ACC112 (cell line): ENCODE measurements around the gene CCDC86.

Experiments used
- H2AFZ ChIP-seq: fragments of 200-600 bp; sonication (generic); one replicate; pipeline ENCODE4 v1.6.0; 2017; ENCODE audit warnings: antibody characterized with exemption, low read length; ENCODE audit not compliant: unreplicated experiment
- H3K27ac ChIP-seq: fragments of 200-600 bp; sonication (generic); 2 replicates; pipeline ENCODE4 v1.5.1; 2014; ENCODE audit warnings: low read depth, mild to moderate bottlenecking, antibody characterized with exemption, low read length, moderate library complexity
- H3K27me3 ChIP-seq: fragments of 200-600 bp; sonication (generic); 2 replicates; pipeline ENCODE4 v1.6.1; 2014; ENCODE audit warnings: mild to moderate bottlenecking, antibody characterized with exemption, low read length, moderate library complexity, mixed read lengths; ENCODE audit not compliant: insufficient read depth
- H3K36me3 ChIP-seq: fragments of 200-600 bp; sonication (generic); 2 replicates; pipeline ENCODE4 v1.6.1; 2016; ENCODE audit warnings: mild to moderate bottlenecking, antibody characterized with exemption, low read length, moderate library complexity, mixed read lengths; ENCODE audit not compliant: insufficient read depth
- H3K4me1 ChIP-seq: fragments of 200-600 bp; sonication (generic); one replicate; pipeline ENCODE4 v1.6.1; 2016; ENCODE audit warnings: low read length, mixed read lengths; ENCODE audit not compliant: insufficient read depth, unreplicated experiment, control insufficient read depth
- H3K4me3 ChIP-seq: fragments of 200-600 bp; sonication (generic); 2 replicates; pipeline ENCODE4 v1.5.1; 2014; ENCODE audit warnings: mild to moderate bottlenecking, low read depth, low read length
- H3K79me2 ChIP-seq: fragments of 200-600 bp; sonication (generic); one replicate; pipeline ENCODE4 v1.6.0; 2016; ENCODE audit warnings: low read length; ENCODE audit not compliant: control insufficient read depth, unreplicated experiment, insufficient read depth

Gene CCDC86

DNA sequence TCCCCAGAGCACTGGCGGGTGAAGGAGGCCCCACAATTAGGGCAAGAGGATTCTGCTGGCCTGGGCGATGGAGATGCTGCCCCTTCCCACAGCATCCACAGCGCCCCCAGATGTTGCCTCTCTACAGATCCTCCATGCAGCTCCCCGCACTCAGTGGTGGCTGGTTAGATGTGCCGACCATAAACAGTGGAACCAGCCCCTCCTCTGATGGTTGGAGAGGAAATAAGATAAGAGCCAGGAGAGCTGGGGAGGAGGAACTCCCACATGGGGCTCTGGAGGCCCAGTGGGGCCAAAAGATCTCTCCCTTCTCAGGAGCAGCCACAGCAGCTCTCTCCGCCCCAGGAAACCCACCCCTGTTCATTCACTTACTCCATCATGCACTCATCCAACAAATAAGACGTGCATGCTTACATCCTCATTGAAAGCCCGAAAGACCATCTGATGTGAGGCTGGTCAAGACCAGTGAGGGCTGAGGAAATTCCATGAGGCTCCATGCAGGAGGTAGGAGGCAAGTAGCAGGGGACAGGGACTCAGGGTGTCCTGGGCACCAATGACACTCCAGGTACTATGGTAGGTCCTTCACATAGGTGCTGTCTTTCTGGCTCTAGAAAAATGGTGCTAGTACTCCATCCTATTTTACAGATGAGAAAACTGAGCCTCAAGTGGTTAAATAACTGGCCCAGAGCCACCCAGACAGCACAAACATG lies 12.4 kb downstream of the CCDC86 start:
- Histone ChIP-seq H3K4me1 (peaks cover 14% of the 10 kb centered on the region), H3K27ac (no peak overlapping the region), H2AFZ (no peak overlapping the region), H3K4me3 (no peak overlapping the region), H3K36me3 (0 out of 2 replicates have a peak, but pooled peaks cover 15% of the 10 kb centered on the region), H3K27me3 (no peaks in the 10 kb centered on the region), H3K79me2 (no peaks in the 10 kb centered on the region)

DNA sequence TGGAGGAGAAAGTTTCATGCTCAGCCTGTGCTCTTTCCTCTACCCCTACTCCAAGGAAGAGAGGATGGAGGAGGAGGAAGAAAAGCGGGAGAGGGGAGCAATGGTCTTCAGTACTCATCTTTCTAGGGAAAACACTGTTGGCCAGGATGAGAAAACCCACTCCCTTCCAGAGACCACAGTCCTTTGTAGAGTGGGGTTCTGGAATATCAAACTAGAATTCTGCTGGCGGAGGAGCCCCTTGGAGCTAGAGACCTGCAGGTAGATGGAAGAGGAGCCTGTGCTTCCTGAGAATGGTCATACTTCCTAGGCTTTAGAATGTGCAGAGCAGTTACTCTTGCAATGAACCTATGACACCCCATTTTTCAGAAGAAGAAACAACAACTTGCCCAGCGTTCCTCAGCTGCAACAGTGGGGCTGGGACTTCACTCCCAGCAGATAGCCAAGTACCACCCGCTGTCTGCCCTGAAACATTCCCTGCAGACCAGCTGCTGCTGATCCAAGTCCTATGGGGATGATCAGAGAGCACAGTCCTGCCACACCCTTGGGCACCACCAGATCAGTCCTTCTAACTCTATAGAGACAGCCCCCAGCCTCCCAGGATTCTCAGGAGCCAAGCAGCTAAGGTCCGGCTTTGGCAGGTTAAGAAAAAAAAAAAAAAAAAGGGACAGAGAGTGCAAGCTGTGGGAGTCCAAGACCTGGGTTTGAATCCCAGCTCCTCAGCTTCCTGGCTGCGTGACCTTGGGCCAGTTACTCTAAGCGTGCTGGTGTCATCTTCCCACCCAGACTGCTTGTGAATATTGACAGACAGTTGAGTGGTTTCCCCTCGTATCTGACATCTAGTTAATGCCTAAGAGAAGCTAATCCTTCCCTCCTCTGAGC lies 13.2 kb downstream of the CCDC86 start:
- 0 out of 2 replicates have a peak, but pooled peaks cover 15% of the 10 kb centered on the region for H3K36me3 ChIP-seq
- no peak overlapping the region for H3K4me3 ChIP-seq
- no peaks in the 10 kb centered on the region for H3K27me3 ChIP-seq
- H2AFZ ChIP-seq = no peak overlapping the region
- H3K27ac ChIP-seq = no peak overlapping the region
- no peaks in the 10 kb centered on the region for H3K79me2 ChIP-seq
- peaks cover 14% of the 10 kb centered on the region for H3K4me1 ChIP-seq

DNA sequence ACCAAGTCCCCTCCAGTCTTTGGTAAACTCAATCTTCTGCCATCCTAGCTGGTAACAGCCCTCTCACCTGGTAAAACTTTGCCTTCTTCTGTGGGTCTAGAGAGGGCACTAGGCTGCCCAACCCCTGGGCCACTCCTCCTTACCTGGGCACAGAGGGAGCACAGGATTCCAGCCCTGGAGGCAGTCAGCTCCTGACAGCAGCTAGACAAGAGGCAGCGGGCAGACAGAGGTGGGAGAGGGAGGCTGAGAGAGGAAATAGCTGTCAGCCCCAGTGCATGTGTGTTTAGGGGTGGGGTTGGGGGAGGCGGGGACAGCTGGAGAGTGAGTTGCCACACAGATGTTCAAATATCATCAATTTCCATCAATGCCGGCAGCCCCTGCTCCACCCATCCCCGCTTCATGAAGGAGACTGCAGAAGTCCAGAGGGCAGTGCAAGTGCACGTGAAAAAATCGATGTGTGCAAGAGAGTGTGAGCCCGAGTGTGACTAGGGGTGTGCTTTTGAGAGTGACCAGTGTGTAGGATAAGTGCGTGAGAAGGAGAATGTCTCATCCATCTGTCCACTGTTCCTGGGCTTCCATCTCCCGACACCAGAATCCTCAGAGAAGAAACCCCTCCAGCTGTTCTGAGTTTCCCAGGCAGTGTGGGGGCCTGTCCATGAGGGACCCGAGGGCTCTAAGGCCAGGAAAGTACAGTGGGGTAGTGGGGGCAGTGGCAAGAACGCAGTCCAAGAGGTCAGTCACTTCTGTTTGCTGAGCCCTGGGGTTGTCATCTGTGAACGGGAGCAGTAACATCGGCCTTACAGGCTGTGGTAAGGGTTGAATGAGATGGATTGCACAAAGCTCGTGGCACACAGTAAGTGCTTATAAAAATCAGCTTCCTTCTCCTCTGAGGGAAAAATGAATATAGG lies 14.1 kb downstream of the CCDC86 start, which contains the start of gene PTGDR2:
Gene PTGDR2, minus strand, starts transcription at position 225 of the 908 bp plus-strand sequence. CDS start 2,228 bp downstream, outside the sequence.
- no peak within 1 kb of the TSS for H2AFZ ChIP-seq
- H3K4me3 ChIP-seq = no peak within 1 kb of the TSS
- H3K36me3 ChIP-seq = 0 out of 2 replicates have a peak, but pooled peaks cover 9% of the 10 kb centered on the region
- H3K27me3 ChIP-seq = no peaks in the 10 kb centered on the region
- H3K79me2 ChIP-seq = no peaks in the 10 kb centered on the region
- peaks cover 14% of the 10 kb centered on the region for H3K4me1 ChIP-seq
- no peak within 1 kb of the TSS for H3K27ac ChIP-seq

DNA sequence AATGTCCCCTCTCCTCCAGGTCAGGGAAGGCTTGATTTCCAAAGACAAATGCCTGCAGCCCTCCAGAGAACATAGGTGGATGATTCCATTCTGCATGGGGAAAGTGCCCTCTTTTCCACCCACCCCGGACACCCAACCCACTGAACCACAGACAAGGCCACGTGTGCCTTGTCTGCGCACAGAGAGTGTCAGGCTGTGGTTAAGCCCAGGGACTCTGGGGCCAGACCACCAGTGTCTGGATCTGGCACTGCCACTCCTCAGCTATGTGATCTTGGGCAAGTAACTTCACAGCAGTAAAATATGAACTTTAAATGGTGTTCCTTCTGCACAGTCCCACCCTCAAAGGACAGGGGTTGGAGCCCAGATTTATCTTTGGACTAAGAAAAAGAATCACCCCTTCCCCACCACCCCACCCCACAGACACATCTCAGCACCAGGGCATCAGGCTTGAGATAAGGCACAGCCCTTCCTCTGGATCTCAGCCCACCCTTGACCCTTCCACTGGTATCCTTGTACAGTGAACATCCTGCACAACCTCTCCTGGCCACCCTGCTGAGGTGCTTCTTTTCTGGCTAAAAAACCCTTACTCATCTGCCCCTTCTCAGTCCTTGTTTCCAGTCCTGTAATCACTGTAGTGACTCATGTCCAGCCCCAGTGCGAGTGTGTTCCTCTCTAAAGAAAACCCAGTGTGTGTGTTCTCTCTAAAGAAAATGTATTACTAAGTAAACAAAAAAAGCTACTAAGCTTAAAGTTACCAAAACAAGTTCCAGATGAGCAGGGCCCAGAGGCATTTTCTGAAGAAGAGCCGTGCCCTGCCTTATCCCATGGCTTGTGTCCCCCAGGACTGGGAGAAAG lies 15.7 kb downstream of the CCDC86 start:
- H3K36me3 ChIP-seq = no peaks in the 10 kb centered on the region
- H3K79me2 ChIP-seq = no peaks in the 10 kb centered on the region
- H3K4me1 ChIP-seq = peaks cover 14% of the 10 kb centered on the region
- peak overlapping the region; percentile 33; the same call in 1 of the 2 replicates for H3K27ac ChIP-seq
- no peak overlapping the region for H3K4me3 ChIP-seq
- no peaks in the 10 kb centered on the region for H3K27me3 ChIP-seq
- H2AFZ ChIP-seq = no peak overlapping the region

DNA sequence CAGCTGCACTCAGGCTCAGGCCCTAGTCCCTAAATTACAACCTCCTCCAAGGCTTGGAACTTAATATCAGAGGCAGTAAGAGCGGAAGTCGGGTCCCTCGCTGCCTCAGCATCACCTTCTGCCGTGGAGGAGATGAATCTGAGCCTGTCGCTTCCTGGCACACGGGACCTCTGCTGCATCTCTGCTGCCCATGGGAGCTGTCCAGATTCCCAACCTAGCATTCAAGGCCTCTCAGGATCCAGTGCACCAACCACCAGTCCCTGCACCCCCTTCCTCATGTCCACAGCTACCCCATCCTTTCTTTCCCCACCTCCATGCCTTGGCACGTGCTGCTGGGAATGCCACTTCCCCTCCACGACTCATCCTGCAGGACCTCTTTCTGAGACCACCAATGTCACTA lies 16.3 kb downstream of the CCDC86 start:
- Histone ChIP-seq H2AFZ (no peak overlapping the region), H3K36me3 (no peaks in the 10 kb centered on the region), H3K27ac (no peak overlapping the region), H3K4me1 (peaks cover 14% of the 10 kb centered on the region), H3K79me2 (no peaks in the 10 kb centered on the region), H3K4me3 (no peak overlapping the region), H3K27me3 (no peaks in the 10 kb centered on the region)

DNA sequence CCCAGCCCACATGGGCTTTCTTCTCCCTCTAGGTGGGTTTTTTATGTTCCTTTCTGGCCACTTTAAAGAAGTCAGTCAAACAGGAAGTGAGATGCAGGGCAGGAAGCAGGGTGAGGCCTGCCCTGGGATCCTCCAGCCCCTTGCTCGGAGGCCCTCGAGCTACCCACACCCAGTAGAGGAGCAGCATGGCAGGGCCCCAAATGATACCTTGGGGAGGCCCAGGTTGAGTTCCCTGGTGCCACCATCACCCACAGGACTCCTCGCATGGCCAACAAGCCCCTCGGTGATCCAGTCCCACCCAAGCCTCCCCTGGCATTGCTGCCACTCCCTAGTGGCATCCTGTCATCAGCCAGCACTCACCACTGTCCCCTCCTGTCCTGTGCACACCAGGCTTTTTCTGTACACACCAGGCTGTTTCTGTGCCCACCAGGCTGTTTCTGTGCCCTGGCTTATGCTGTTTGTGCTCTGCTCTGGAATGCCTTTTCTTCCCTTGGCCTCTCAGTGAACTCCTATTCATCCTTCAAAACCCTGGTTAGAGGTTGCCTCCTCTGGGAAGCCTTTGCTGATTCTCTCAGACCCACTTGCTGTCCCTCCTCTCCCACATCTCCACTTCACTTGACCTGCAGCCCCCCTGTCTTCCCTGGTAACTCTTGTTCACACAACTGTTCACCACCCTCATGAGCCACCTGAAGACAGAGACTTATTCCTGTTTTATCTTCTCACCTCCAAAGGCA lies 17.0 kb downstream of the CCDC86 start:
- Histone ChIP-seq H3K36me3 (no peaks in the 10 kb centered on the region), H3K4me3 (no peak overlapping the region), H2AFZ (no peak overlapping the region), H3K4me1 (peaks cover 14% of the 10 kb centered on the region), H3K27ac (no peak overlapping the region), H3K79me2 (no peaks in the 10 kb centered on the region), H3K27me3 (no peaks in the 10 kb centered on the region)

DNA sequence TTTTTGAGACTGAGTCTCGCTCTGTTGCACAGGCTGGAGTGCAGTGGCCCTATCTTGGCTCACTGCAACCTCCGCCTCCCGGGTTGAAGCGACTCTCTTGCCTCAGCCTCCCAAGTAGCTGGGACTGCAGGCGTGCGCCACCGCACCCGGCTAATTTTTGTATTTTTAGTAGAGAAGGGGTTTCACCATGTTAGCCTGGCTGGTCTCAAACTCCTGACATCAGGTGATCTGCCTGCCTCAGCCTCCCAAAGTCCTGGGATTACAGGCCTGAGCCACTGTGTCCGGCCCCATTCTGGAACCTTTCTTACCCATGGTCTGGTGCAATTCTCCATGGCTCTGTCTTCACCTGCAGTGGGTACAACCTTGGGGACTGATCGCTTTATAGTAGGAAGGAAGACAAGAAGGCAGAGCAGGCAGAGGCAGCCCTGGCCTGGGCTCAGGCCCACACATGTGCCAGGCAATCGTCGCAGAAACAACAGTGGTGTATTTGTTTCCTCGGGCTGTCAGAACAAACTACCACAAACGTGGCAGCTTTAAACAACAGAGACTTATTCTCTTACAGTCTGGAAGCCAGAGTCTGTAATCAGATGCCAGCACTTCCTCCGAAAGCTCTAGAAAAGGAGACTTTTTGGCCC lies 17.8 kb downstream of the CCDC86 start:
- H3K79me2 ChIP-seq = no peaks in the 10 kb centered on the region
- H3K4me1 ChIP-seq = peaks cover 14% of the 10 kb centered on the region
- H2AFZ ChIP-seq = no peak overlapping the region
- no peak overlapping the region for H3K27ac ChIP-seq
- H3K4me3 ChIP-seq = no peak overlapping the region
- H3K36me3 ChIP-seq = no peaks in the 10 kb centered on the region
- no peaks in the 10 kb centered on the region for H3K27me3 ChIP-seq

DNA sequence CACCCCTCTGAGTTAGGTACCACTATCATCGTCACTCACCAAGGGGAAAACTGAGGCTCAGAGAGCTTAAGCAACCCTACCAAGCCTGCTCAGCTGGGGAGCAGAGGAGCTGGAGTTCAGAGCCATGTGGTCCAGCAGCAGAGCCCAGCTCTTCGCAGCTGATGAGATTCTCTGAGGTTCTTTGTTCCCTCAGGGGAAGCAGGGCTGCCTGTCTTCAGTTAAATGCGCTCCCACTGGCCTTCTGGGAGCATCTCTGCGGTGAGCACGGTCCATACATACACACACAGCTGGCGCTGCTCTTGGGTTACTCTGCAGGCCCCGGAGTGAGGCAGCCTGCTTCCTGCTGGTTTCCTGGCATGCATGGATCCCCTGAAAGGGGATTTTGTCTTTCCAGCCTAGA lies 19.0 kb downstream of the CCDC86 start:
- Histone ChIP-seq H3K27ac (no peak overlapping the region), H3K27me3 (no peaks in the 10 kb centered on the region), H3K4me3 (no peak overlapping the region), H3K79me2 (no peaks in the 10 kb centered on the region), H2AFZ (no peak overlapping the region), H3K4me1 (peaks cover 14% of the 10 kb centered on the region), H3K36me3 (no peaks in the 10 kb centered on the region)

DNA sequence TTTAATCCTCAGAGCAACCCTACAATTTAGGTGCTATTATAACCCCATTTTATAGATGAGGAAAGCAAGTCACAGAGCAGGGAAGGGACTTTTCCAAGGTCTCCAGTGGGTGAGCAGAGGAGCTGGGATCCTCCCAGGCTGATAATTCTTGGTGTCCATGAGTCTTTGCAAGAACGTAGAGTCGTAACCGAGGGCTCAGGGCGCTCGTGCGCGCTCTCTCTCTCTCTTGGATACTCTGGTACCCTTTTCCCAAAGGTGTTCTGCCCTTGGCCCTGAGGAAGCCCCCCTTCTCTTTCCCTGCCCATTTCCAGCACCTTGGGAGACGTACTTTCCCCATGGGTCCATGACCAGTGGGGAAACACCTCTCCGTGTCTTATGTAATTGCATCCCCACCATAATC lies 20.3 kb downstream of the CCDC86 start:
- Histone ChIP-seq H3K4me3 (no peak overlapping the region), H3K4me1 (peaks cover 14% of the 10 kb centered on the region), H3K79me2 (no peaks in the 10 kb centered on the region), H3K27me3 (no peaks in the 10 kb centered on the region), H2AFZ (no peak overlapping the region), H3K36me3 (no peaks in the 10 kb centered on the region), H3K27ac (no peak overlapping the region)
